HG03565 (cell line): ENCODE results near the gene HAGH.

Experiments used
- ATAC-seq: cut with Tn5 transposase; IDR thresholded peaks from one replicate; pipeline ENCODE4 v1.9.1; 2021; ENCODE audit warnings: mild to moderate bottlenecking, moderate library complexity; ENCODE audit not compliant: unreplicated experiment

HAGH gene

DNA sequence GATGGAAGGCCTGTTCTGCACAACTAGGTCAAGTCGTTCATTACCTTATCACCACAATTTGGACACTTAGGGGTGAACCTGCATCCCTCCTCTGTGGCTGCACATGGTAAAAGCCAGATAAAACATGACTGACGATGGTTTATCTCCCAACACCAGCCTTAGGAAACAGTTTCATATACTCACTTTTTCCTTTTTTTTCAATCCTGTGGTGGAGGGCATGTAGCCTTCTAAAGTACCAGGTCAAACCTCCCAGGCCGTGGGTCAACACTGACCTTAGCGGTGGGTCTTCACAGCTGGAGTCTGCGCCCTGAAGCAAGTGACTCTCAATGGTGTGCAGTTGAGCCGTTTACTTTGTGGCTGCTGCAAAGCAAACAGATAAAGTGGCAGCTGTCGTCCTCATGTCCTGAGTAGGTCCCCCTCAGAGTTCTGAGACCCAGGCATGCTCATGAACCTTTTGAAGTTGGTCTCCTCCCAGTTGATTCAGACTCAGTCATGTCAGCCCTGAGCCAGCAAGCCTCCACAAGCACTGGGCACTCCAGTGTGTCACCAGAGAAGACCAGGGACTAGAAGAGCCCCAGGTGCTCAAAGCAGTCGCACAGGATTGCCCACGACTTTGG is 6.3 kb upstream of the HAGH start:
- ATAC-seq: no peak

DNA sequence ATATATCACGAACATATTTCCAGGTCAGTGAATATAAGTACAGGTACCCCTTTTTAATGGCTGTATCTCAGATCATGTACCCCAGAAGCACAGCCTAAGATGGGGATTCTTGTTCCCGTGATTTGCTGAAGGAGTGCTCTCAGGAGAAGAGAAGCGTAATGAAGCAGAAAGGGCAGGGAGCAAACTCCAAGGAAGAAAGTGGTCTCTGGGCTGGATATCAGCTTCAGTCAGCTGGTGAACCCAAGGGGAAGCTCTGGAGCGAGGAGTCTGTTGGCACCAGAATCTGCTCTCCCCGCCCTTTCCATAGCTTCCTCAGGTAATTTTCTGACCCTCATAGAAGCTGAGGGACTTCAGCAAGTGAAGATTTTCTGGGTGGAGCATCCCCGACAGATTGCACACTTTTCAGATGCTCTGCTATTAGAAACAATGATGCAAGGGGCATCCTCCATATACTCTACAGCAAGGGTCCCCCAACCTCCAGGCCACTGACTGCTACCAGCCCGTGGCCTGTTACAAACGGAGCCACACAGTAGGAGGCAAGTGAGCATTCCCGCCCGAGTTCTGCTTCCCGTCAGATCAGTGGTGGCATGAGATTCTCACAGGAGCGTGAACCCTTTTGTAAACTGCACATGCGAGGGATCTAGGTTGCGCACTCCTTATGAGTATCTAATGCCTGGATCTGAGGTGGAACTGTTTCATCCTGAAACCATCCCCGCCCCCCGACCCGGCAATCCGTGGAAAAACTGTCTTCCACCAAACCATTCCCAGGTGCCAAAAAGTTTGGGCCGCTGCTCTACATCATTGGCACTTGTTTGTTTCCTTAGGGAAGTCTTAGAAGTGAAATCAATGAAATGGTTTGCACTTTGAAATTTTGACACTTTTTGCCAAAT is 4.8 kb upstream of the HAGH start:
- ATAC-seq: no peak

- no peak for ATAC-seq
Measured at GRCh38 chr16:1830213-1830612, 3.6 kb upstream of the HAGH start.

GRCh38 chr16:1828645-1829410 is 2.2 kb upstream of the HAGH start:
- ATAC-seq: no peak

- ATAC-seq: peak; percentile 44
Measured at GRCh38 chr16:1825864-1826690, 548 bp downstream of the HAGH start.

- no peak for ATAC-seq
Measured at GRCh38 chr16:1825381-1825863, 1.2 kb downstream of the HAGH start.

GRCh38 chr16:1823821-1824220 is 2.8 kb downstream of the HAGH start:
- ATAC-seq: no peak

DNA sequence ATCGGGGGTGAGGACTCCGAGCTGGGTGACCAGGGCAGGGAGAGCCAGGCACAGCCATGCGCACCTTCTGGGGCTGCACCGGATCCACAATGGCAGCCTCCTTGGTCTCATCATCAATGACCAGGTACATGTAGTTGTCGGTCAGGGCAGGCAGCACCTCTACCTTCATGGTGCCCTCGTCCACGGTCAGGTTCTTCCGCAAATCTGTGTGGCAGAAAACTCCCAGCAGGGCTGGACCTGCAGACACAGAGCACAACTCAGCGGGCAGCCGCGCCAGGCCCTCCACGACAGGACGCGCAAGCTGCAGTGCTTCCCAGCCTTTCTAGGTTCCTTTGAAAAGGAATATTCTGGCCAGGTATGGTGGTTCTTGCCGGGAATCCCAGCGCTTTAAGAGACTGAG is 3.8 kb downstream of the HAGH start:
- no peak for ATAC-seq

GRCh38 chr16:1821861-1822611 is 4.6 kb downstream of the HAGH start:
- ATAC-seq: no peak

DNA sequence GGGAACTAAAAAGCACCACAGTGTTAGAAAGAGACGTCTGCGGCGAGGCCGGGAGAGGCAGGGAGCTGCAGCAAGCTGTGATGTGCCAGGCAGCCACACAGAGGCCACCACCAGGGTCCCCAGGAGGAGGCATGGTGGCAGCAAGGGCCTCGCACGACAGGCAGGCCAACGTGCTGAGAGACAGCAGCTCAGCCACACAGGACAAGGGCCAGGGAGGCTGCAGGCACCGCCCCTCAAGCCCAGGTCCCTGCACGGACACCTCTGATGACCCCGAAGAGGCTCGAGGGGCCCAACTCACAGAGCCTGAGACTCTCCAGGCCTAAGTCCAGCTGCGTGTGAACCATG is 5.7 kb downstream of the HAGH start:
- no peak for ATAC-seq

GRCh38 chr16:1820096-1820945 is 6.3 kb downstream of the HAGH start:
- no peak for ATAC-seq

- no peak for ATAC-seq
Measured at GRCh38 chr16:1819611-1820010, 7.0 kb downstream of the HAGH start.

DNA sequence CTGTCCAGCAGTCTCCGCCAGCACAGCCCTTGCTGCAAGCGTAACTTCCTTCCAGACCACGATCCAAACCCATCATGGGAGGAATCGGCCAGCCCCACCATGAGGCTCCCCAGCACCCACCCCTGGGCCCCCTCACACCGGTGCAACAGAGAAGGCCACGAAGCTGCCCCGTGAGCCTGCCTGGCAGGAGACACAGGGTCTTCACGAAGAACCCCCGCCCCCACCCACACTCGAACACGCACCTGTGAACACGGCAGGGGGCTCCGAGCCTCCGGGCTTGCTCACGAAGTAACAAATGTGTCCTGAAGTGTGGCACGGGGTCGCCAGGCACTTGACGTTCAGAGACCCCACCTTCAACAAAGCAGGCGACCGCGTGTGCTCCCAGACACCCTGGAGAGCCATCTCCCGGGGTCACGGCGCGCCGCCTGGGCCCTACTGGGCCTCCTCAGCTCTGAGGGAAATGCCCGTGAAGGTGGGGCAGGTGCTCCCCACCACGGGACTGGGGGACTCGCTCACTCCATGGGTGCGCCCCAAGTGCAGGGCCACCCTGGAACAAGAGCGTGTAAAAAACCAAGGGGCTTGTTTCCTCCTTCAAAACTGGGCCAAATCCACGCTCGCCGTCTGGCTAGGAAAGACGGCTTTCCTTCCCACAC is 7.6 kb downstream of the HAGH start:
- no peak for ATAC-seq

GRCh38 chr16:1818204-1818872 is 8.3 kb downstream of the HAGH start:
- ATAC-seq: no peak

DNA sequence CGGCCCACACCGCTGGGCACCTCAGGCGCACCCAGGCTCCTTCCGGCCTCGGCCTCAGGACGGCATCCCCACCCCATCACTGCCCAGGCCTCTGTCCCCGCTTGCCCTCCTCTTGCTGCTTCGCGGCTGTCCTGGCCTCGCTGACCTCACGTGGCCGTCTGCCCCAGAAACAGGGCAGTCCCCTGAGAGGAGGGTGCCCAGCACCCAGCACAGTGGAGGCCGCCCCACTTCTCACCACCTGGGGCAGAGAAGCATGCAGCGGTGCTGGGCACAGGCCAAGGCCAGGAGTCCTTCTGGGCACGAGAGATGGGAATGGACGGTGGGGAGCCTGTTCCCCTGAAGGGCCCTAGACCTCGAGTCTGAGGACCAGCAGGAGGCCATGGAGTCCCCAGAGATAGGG is 8.9 kb downstream of the HAGH start:
- no peak for ATAC-seq

GRCh38 chr16:1817276-1817589 is 9.4 kb downstream of the HAGH start:
- no peak for ATAC-seq

DNA sequence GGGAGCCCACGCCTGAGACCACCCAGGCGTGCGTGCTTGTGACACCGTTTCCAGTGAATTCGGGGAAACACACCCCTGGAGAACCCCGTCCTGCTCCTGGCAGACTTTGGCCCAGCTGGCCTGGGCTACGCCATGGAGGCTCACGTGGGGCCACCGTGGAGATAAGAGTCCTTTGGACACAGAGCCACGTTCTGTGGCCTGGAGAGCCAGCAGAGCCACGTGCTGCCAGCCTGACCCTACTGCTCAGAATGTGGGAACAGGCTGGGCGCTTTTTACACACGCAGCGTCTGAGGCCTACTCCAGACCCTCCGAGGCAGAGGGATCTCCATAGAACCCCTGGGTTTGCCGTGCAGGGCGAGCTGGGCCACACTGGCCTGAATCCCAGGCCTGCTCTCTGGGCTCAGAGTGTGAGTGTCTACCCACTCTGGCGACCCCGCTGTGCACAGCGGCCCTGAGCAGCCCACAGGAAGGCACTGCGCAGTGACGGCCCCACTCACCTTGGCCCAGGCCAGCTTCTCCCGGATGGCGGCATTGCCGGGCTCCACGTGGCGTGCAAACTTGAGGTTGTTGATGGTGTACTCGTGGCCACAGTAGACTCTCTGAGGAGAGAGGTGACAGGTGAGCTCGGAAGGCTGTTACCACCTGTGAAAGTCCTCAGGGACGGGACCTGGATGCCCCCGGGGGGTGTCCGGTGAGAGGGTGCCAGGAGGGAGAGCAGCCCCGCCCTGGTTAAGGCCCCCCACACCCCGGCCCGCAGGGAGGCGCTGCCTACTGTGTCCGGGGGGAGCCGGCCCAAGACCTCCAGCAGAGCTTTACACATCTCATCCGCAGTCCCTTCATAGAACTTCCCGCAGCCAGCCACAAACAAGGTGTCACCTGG is 10.0 kb downstream of the HAGH start:
- no peak for ATAC-seq
